ENCODE measurements around the gene ZNF575. TPM values are rescaled to one million over a fixed set of nuclear protein-coding genes. Genes with fewer than 3 reads are reported as not detected.

Gene ZNF575
- polyA plus RNA-seq, 1 donor (not counting 4 experiments of a cell fraction or from before 2014, with no cell fraction given) = 0.05 TPM

- FAIRE-seq = no peak
- Histone ChIP-seq H3K9ac (ENCODE audit: control insufficient read depth, extremely low read depth, insufficient read depth, low read length) (no peak overlapping the region), H3K36me3 (ENCODE audit: control insufficient read depth in 2 of 2, extremely low read depth in 1 of 2, insufficient read depth in 2 of 2, low read length in 2 of 2) (peaks cover 1 to 3% of the 10 kb centered on the region in 2 experiments), H3K4me2 (ENCODE audit: control insufficient read depth, extremely low read depth, insufficient read depth, low read depth, low read length) (no peak overlapping the region), H3K79me2 (ENCODE audit: control insufficient read depth, insufficient read depth, low read length) (no peaks in the 10 kb centered on the region), H3K27ac (ENCODE audit: control insufficient read depth, insufficient read depth, low read length) (no peak overlapping the region), H3K27me3 (ENCODE audit: control insufficient read depth, extremely low read depth, insufficient read depth, low read length) (no peaks in the 10 kb centered on the region), H3K9me1 (ENCODE audit: control insufficient read depth, extremely low read depth, insufficient read depth, low read length) (no peaks in the 10 kb centered on the region), H2AFZ (ENCODE audit: control insufficient read depth, low read length) (no peak overlapping the region), H3K9me3 (ENCODE audit: control insufficient read depth, low read depth, low read length) (no peaks in the 10 kb centered on the region), H3K4me1 (ENCODE audit: control insufficient read depth, extremely low read depth, insufficient read depth, low read length) (no peaks in the 10 kb centered on the region), H4K20me1 (ENCODE audit: control insufficient read depth, extremely low read depth, insufficient read depth, low read length) (no peaks in the 10 kb centered on the region), H3K4me3 (ENCODE audit: control insufficient read depth in 2 of 3, extremely low read depth in 1 of 3, insufficient read depth in 2 of 3, low read depth in 1 of 3, low read length in 3 of 3) (no peak overlapping the region)
- no peak for DNase-seq (ENCODE audit: low read depth, low spot score)
- dilution Hi-C loops (cut with MboI; ENCODE audit: extremely low pct_ligation_motif_present, low sequenced_read_pairs) = no loop called here
- no peak for TF ChIP-seq EZH2 (IDR thresholded peaks at IDR 0.05; ENCODE audit: low read length)
- TF ChIP-seq, protein P1, sequence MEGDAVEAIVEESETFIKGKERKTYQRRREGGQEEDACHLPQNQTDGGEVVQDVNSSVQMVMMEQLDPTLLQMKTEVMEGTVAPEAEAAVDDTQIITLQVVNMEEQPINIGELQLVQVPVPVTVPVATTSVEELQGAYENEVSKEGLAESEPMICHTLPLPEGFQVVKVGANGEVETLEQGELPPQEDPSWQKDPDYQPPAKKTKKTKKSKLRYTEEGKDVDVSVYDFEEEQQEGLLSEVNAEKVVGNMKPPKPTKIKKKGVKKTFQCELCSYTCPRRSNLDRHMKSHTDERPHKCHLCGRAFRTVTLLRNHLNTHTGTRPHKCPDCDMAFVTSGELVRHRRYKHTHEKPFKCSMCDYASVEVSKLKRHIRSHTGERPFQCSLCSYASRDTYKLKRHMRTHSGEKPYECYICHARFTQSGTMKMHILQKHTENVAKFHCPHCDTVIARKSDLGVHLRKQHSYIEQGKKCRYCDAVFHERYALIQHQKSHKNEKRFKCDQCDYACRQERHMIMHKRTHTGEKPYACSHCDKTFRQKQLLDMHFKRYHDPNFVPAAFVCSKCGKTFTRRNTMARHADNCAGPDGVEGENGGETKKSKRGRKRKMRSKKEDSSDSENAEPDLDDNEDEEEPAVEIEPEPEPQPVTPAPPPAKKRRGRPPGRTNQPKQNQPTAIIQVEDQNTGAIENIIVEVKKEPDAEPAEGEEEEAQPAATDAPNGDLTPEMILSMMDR (optimal IDR thresholded peaks at IDR 0.05 in 1 of 3, IDR thresholded peaks at IDR 0.05 in 1 of 3, conservative IDR thresholded peaks at IDR 0.05 in 1 of 3; ENCODE audit: extremely low read depth in 1 of 3, insufficient read depth in 2 of 3, low read length in 3 of 3) = no peak
Measured at GRCh38 chr19:43562226-43562697, 29.3 kb downstream of the ZNF575 start.

DNA sequence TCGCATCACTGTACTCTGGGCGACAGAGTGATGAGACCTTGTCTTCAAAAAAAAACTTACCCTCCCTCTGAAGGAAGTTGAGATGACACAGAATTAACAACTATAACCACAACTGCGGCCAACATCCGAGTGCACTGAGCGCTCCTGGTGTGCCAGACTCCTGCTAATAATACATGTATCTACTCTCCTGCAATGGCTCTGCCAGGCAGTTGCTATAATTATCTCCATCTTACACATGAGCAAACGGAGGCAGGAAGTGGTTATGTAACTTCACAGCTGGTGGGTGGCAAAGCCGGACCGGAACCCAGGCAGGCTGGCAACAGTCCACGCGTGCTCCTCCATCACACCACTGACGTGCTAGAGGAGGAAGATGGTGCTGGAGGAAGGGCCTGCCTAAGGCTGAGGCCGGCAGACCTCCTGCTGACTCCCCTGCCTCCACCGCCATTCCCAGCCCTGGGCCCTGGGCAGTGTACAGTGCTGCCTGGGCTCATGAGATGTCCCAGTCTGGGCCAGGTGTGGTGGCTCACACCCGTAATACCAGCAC is 29.8 kb downstream of the ZNF575 start:
- H3K9me3 ChIP-seq (ENCODE audit: control insufficient read depth, low read depth, low read length) = no peaks in the 10 kb centered on the region
- no peaks in the 10 kb centered on the region for H4K20me1 ChIP-seq (ENCODE audit: control insufficient read depth, extremely low read depth, insufficient read depth, low read length)
- no peak for DNase-seq (ENCODE audit: low read depth, low spot score)
- no peak overlapping the region for H3K27ac ChIP-seq (ENCODE audit: control insufficient read depth, insufficient read depth, low read length)
- H3K4me3 ChIP-seq (ENCODE audit: control insufficient read depth in 2 of 3, extremely low read depth in 1 of 3, insufficient read depth in 2 of 3, low read depth in 1 of 3, low read length in 3 of 3) = no peak overlapping the region
- no peak overlapping the region for H3K4me2 ChIP-seq (ENCODE audit: control insufficient read depth, extremely low read depth, insufficient read depth, low read depth, low read length)
- peaks cover 1 to 3% of the 10 kb centered on the region in 2 experiments for H3K36me3 ChIP-seq (ENCODE audit: control insufficient read depth in 2 of 2, extremely low read depth in 1 of 2, insufficient read depth in 2 of 2, low read length in 2 of 2)
- no peaks in the 10 kb centered on the region for H3K9me1 ChIP-seq (ENCODE audit: control insufficient read depth, extremely low read depth, insufficient read depth, low read length)
- H3K9ac ChIP-seq (ENCODE audit: control insufficient read depth, extremely low read depth, insufficient read depth, low read length) = no peak overlapping the region
- H2AFZ ChIP-seq (ENCODE audit: control insufficient read depth, low read length) = no peak overlapping the region
- H3K27me3 ChIP-seq (ENCODE audit: control insufficient read depth, extremely low read depth, insufficient read depth, low read length) = no peaks in the 10 kb centered on the region
- no peaks in the 10 kb centered on the region for H3K79me2 ChIP-seq (ENCODE audit: control insufficient read depth, insufficient read depth, low read length)
- peak; percentile 58 for FAIRE-seq
- dilution Hi-C loops (cut with MboI; ENCODE audit: extremely low pct_ligation_motif_present, low sequenced_read_pairs) = no loop called here
- no peaks in the 10 kb centered on the region for H3K4me1 ChIP-seq (ENCODE audit: control insufficient read depth, extremely low read depth, insufficient read depth, low read length)
- no peak for TF ChIP-seq EZH2 (IDR thresholded peaks at IDR 0.05; ENCODE audit: low read length)
- TF ChIP-seq, protein P1 (optimal IDR thresholded peaks at IDR 0.05 in 1 of 3, IDR thresholded peaks at IDR 0.05 in 1 of 3, conservative IDR thresholded peaks at IDR 0.05 in 1 of 3; ENCODE audit: extremely low read depth in 1 of 3, insufficient read depth in 2 of 3, low read length in 3 of 3) = no peak

Data from keratinocyte (primary cell).